ENCODE data around the gene ZNF516.

The ZNF516 gene

GRCh38 chr18:76378526-76379215 lies 116.4 kb downstream of the ZNF516 start:
- no peak for DNase-seq

GRCh38 chr18:76377359-76377756 lies 117.7 kb downstream of the ZNF516 start:
- no peak for DNase-seq

- DNase-seq, result peak; percentile 44 to 60
Observed at GRCh38 chr18:76376668-76377358, 118.2 kb downstream of the ZNF516 start.

- DNase-seq, result no peak
Observed at GRCh38 chr18:76376225-76376624, 118.8 kb downstream of the ZNF516 start.

GRCh38 chr18:76374330-76375281 lies 120.4 kb downstream of the ZNF516 start:
- peak; percentile 23 to 41 for DNase-seq

GRCh38 chr18:76373297-76373696 lies 121.7 kb downstream of the ZNF516 start:
- no peak for DNase-seq

- DNase-seq, result no peak
Observed at GRCh38 chr18:76371301-76372203, 123.5 kb downstream of the ZNF516 start.

- DNase-seq, result no peak
Observed at GRCh38 chr18:76370686-76371085, 124.4 kb downstream of the ZNF516 start.

- no peak for DNase-seq
Observed at GRCh38 chr18:76370201-76370600, 124.8 kb downstream of the ZNF516 start.

- no peak for DNase-seq
Observed at GRCh38 chr18:76369791-76370190, 125.3 kb downstream of the ZNF516 start.

GRCh38 chr18:76368976-76369375 lies 126.1 kb downstream of the ZNF516 start:
- DNase-seq, result no peak

- no peak for DNase-seq
Observed at GRCh38 chr18:76368271-76368670, 126.8 kb downstream of the ZNF516 start.

GRCh38 chr18:76367168-76368125 lies 127.6 kb downstream of the ZNF516 start:
- no peak for DNase-seq

GRCh38 chr18:76365561-76365960 lies 129.5 kb downstream of the ZNF516 start:
- no peak for DNase-seq

- no peak for DNase-seq
Observed at GRCh38 chr18:76364282-76365259, 130.5 kb downstream of the ZNF516 start.

GRCh38 chr18:76363436-76364120 lies 131.5 kb downstream of the ZNF516 start:
- DNase-seq, result no peak

GRCh38 chr18:76362676-76363075 lies 132.4 kb downstream of the ZNF516 start:
- DNase-seq, result no peak

GRCh38 chr18:76361219-76361618 lies 133.8 kb downstream of the ZNF516 start:
- no peak for DNase-seq

- DNase-seq, result no peak
Observed at GRCh38 chr18:76359909-76360308, 135.1 kb downstream of the ZNF516 start.
